WERI-Rb-1 (cell line): ENCODE data around the gene CD81.

Source experiments
- DNase-seq: peaks from one replicate; pipeline ENCODE4 v3.0.0-alpha.2; 2020
- H3K27ac ChIP-seq: fragments of 250-450 bp; sonication (Bioruptor Pico); 2 replicates; pipeline ENCODE4 v1.5.1; 2020; ENCODE audit warnings: mild to moderate bottlenecking, moderate library complexity
- H3K27me3 ChIP-seq: fragments of 250-450 bp; sonication (Bioruptor Pico); 2 replicates; pipeline ENCODE4 v1.5.1; 2021; ENCODE audit warnings: mild to moderate bottlenecking, low read depth, moderate library complexity; ENCODE audit not compliant: insufficient read depth, severe bottlenecking
- H3K36me3 ChIP-seq: fragments of 250-450 bp; sonication (Bioruptor Pico); 2 replicates; pipeline ENCODE4 v1.5.1; 2020; ENCODE audit warnings: mild to moderate bottlenecking, moderate library complexity
- H3K4me3 ChIP-seq: 2 replicates; pipeline ENCODE4 v1.5.1; 2011; ENCODE audit warnings: low read depth, mild to moderate bottlenecking, control low read depth, low read length
- H3K9me3 ChIP-seq: fragments of 250-450 bp; sonication (Bioruptor Pico); 2 replicates; pipeline ENCODE4 v1.5.1; 2021; ENCODE audit warnings: mild to moderate bottlenecking, moderate library complexity; ENCODE audit not compliant: severe bottlenecking
- CTCF ChIP-seq: IDR thresholded peaks from 2 replicates; pipeline ENCODE4 v1.5.1; 2011; ENCODE audit warnings: low read depth, mild to moderate bottlenecking, control low read depth, inconsistent platforms, low read length

The CD81 gene

GRCh38 chr11:2368851-2369180, 8.3 kb upstream of the CD81 start:
- TF ChIP-seq CTCF, result no peak
- H3K27ac ChIP-seq, result no peak overlapping the region
- no peaks in the 10 kb centered on the region for H3K9me3 ChIP-seq
- no peaks in the 10 kb centered on the region for H3K27me3 ChIP-seq
- H3K4me3 ChIP-seq, result no peak overlapping the region
- no peaks in the 10 kb centered on the region for H3K36me3 ChIP-seq
- DNase-seq, result no peak

- Histone ChIP-seq H3K36me3 (no peaks in the 10 kb centered on the region), H3K27ac (no peak overlapping the region), H3K9me3 (no peaks in the 10 kb centered on the region), H3K27me3 (no peaks in the 10 kb centered on the region), H3K4me3 (no peak overlapping the region)
- TF ChIP-seq CTCF, result no peak
- no peak for DNase-seq
Observed at GRCh38 chr11:2369320-2369719, 7.8 kb upstream of the CD81 start.

- no peaks in the 10 kb centered on the region for H3K9me3 ChIP-seq
- no peak overlapping the region for H3K27ac ChIP-seq
- H3K36me3 ChIP-seq, result no peaks in the 10 kb centered on the region
- no peaks in the 10 kb centered on the region for H3K27me3 ChIP-seq
- no peak overlapping the region for H3K4me3 ChIP-seq
- DNase-seq, result no peak
- TF ChIP-seq CTCF, result no peak
Observed at GRCh38 chr11:2369896-2370295, 7.2 kb upstream of the CD81 start.

GRCh38 chr11:2374456-2375201, 2.5 kb upstream of the CD81 start:
- no peak overlapping the region for H3K27ac ChIP-seq
- no peaks in the 10 kb centered on the region for H3K9me3 ChIP-seq
- H3K4me3 ChIP-seq, result no peak overlapping the region
- H3K27me3 ChIP-seq, result no peaks in the 10 kb centered on the region
- no peak for DNase-seq
- TF ChIP-seq CTCF, result no peak
- H3K36me3 ChIP-seq, result peaks cover under 1% of the 10 kb centered on the region; the same call in 1 of the 2 replicates

GRCh38 chr11:2375341-2375853, 1.7 kb upstream of the CD81 start:
- H3K27me3 ChIP-seq, result no peaks in the 10 kb centered on the region
- no peak overlapping the region for H3K27ac ChIP-seq
- no peak; the same call in 1 of the 2 replicates for TF ChIP-seq CTCF

More at GRCh38 chr11:2375341-2375853, 1.7 kb upstream of the CD81 start:
- no peaks in the 10 kb centered on the region for H3K9me3 ChIP-seq
- no peak overlapping the region for H3K4me3 ChIP-seq
- peaks cover 6% of the 10 kb centered on the region; the same call in 1 of the 2 replicates for H3K36me3 ChIP-seq
- DNase-seq, result no peak
